Measurements from ENCODE around the gene TDRD12. TPM values are rescaled to one million over a fixed set of nuclear protein-coding genes. Genes with fewer than 3 reads are reported as not detected.

Gene TDRD12
- total RNA-seq = 0.13 and 0.16 TPM in 2 replicates

DNA sequence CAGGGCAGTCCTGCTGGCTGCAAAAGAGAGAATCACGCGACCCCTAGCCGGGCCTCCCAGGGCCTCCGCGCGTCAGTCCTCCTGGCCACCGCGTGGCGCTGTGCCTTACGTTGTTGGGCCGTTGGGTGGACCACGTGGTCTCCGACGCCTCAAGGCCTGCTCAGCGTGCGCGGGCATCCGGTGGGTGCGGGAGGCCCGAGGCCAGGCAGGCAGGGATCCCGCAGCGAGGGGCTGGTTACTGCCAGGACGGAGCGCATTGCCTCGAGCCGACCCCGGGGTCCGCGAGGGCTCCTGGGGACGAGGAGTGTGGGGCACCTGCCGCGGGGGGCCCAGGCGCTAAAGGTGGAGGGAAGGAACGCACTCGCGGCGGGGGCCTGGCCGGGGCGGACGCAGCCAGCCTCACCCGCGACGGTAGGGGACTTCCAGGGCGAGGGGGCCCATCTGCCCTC is at the start of gene TDRD12:
Gene TDRD12 (plus strand): TSS at position 157 of the 449 bp plus-strand sequence. CDS start 306 bp downstream, outside the sequence.

DNA sequence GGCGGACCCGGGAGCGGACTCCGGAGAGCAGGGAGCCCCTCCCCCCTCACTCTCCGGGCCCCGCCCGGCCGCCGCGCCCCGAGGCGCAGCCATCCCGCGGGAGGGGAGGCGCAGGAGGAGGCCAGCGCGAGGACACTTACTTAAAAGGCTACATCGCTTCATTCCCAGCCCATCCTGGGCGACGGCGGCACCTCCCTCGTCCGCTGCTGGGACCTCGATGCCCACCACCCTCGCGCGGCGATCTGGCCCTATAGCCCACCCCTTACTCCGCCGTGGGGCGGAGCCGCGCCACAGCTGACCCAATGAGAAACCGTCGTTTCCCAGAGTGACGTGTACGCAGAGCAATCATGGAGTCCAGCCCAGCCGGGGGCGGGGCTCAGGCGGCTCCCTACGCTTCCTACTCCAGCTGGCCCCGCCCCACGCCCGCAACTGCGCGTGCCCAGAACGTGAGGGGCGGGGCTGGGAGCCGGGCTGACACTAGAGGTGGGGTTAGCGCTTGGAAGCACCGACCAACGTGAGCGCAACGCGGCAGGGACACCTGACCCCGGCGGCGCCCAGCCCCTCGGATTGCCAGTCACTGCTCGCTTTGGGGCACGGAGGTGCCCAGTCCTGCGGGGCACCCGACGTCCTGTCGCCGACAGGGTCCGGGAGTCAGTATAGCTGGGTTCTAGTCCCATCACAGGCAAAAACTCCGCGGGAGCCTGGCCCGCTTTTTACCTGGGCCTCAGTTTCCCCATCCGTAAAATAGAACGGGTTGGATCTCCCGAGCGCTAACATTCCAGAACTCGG is 44.4 kb upstream of the TDRD12 start, which contains the start of gene ANKRD27:
Gene ANKRD27 (minus strand): TSS at position 250 of the 789 bp plus-strand sequence. CDS start 16,165 bp downstream, outside the sequence.

DNA sequence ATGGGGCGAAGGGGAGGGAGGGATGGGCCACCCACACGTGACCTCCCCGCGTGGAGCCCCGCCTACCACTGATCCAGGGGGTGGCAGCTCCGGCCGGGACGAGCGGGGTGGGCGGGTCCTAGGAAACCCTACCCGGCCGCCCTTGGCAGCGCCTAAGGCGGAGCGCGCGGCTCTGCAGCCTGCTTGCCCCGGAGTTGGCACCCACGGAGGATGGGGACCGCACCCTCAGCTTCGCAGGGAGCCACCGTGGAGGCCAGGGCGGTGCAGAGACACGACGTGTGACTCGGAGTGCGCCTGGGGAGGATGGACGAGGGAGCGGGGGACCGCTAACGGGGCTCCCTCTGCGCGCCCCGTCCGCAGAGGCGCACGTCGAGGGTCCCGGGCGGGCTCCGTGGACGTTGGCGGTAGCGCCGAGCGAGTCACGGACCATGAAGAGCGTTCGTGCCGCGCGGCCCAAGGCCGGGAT is 43.8 kb upstream of the TDRD12 start, which contains the start of gene RGS9BP:
Gene RGS9BP (plus strand): TSS at position 129 of the 466 bp plus-strand sequence. CDS start 416 bp downstream, outside the sequence.

GRCh38 chr19:32691291-32691951 is 28.1 kb upstream of the TDRD12 start, which contains the start of gene NUDT19:
TSS of gene NUDT19 (plus strand) at chr19:32691821. CDS start at chr19:32691961, 140 bp downstream.

DNA sequence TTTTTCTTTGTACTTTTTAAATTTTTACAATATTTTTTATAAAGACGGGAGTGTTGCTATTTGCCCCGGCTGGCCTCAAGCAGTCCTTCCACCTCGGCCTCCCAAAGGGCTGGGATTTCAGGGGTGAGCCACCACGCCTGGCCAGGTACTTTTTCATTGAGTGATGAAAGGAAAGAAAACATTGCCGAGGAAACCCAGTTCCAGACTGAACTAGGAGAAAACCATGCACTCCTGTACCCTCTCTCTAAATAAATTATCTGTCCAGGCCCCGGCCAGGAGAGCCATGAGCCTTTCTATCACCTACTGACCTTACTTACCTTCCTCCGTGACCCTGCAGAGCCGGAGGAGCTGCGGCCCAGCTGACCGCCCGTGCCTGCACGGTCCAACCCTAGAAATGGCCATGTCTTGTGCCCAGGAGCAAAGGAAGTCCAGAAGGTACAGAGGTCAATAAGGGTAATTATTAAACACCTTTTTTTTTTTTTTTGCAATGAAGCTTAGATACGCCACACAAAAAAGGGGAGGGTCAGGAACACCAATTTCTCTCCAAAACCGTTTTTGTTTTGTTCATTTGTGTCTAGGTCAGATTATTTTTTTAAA is 149.9 kb downstream of the TDRD12 start, which contains the start of gene SLC7A9:
Gene SLC7A9 (minus strand): TSS at position 399 of the 597 bp plus-strand sequence. CDS start 1,233 bp downstream, outside the sequence.

Other genes with a start within 250 kb of the TDRD12 start
- gene PDCD5, start 138.6 kb upstream of the TDRD12 start, total RNA-seq = 69.9 and 82.1 TPM in 2 replicates
- 25.4 and 49.8 TPM in 2 replicates for gene ANKRD27, start 44.6 kb upstream of the TDRD12 start, total RNA-seq
- gene RGS9BP, start 43.9 kb upstream of the TDRD12 start, total RNA-seq = 0.32 and 0.63 TPM in 2 replicates
- gene NUDT19, start 27.9 kb upstream of the TDRD12 start, total RNA-seq = 5.7 and 9.9 TPM in 2 replicates
- 0.16 TPM in 1 of 2 replicates, not detected in the other for gene SLC7A9, start 150.0 kb downstream of the TDRD12 start, total RNA-seq